Left forelimb (tissue), 1 donor: Measurements from ENCODE around the gene NEDD9.
A peak's percentile ranks its signal among the peaks of the same experiment; 100 is the strongest.

Source experiments
- DNase-seq: peaks from one replicate; pipeline ENCODE4 v3.0.0-alpha.2; 2018; ENCODE audit warnings: low spot score

NEDD9 gene

GRCh38 chr6:11232193-11232769 lies at the start of gene NEDD9:
Gene NEDD9 (minus strand): TSS chr6:11232668. CDS start chr6:11232515, 153 bp downstream.
- DNase-seq = peak; percentile 92

- DNase-seq = no peak
Measured at GRCh38 chr6:11282245-11282644, 49.8 kb upstream of the NEDD9 start.

- no peak for DNase-seq
Measured at GRCh38 chr6:11280394-11280793, 47.9 kb upstream of the NEDD9 start.

- DNase-seq = no peak
Measured at GRCh38 chr6:11279284-11279689, 46.8 kb upstream of the NEDD9 start.

- no peak for DNase-seq
Measured at GRCh38 chr6:11278207-11278559, 45.7 kb upstream of the NEDD9 start.

GRCh38 chr6:11277275-11278206 lies 45.1 kb upstream of the NEDD9 start:
- DNase-seq = no peak

GRCh38 chr6:11276911-11277274 lies 44.4 kb upstream of the NEDD9 start:
- no peak for DNase-seq

GRCh38 chr6:11276228-11276627 lies 43.8 kb upstream of the NEDD9 start:
- DNase-seq = no peak

- no peak for DNase-seq
Measured at GRCh38 chr6:11275598-11275997, 43.1 kb upstream of the NEDD9 start.

GRCh38 chr6:11273406-11274065 lies 41.1 kb upstream of the NEDD9 start:
- DNase-seq = no peak

GRCh38 chr6:11272491-11273192 lies 40.2 kb upstream of the NEDD9 start:
- no peak for DNase-seq

GRCh38 chr6:11271228-11272020 lies 39.0 kb upstream of the NEDD9 start:
- no peak for DNase-seq

- DNase-seq = no peak
Measured at GRCh38 chr6:11270030-11271027, 37.9 kb upstream of the NEDD9 start.

GRCh38 chr6:11268978-11269377 lies 36.5 kb upstream of the NEDD9 start:
- DNase-seq = no peak

- DNase-seq = no peak
Measured at GRCh38 chr6:11266926-11267325, 34.5 kb upstream of the NEDD9 start.

- DNase-seq = no peak
Measured at GRCh38 chr6:11265932-11266331, 33.5 kb upstream of the NEDD9 start.

GRCh38 chr6:11264100-11264499 lies 31.6 kb upstream of the NEDD9 start:
- DNase-seq = no peak

- DNase-seq = no peak
Measured at GRCh38 chr6:11263291-11263775, 30.9 kb upstream of the NEDD9 start.

GRCh38 chr6:11262242-11262641 lies 29.8 kb upstream of the NEDD9 start:
- DNase-seq = no peak
